ENCODE measurements around the gene MPP2.
"Not testable (repeated sequence)": the region's sequence is repeated elsewhere in the genome, so short reads cannot be mapped to it uniquely, and the experiment has no call there.

Gene MPP2

GRCh38 chr17:43842091-43842974 lies 65.0 kb downstream of the MPP2 start:
- not testable (repeated sequence) for H3K4me3 ChIP-seq (ENCODE audit: low read length); H3K27ac ChIP-seq (ENCODE audit: low read depth, low read length); H3K9ac ChIP-seq (ENCODE audit: low read depth, low read length); H3K27me3 ChIP-seq (ENCODE audit: insufficient read depth, low read length); H3K36me3 ChIP-seq (ENCODE audit: insufficient read depth, low read length); H3K9me3 ChIP-seq (ENCODE audit: insufficient read depth, low read depth, low read length)
- WGBS: 90% methylated on average over 46 of the region's 54 CpGs
- peaks cover 12% of the 10 kb centered on the region for H3K4me1 ChIP-seq (ENCODE audit: insufficient read depth, low read length)

GRCh38 chr17:43841282-43841681 lies 66.1 kb downstream of the MPP2 start:
- H3K9ac ChIP-seq (ENCODE audit: low read depth, low read length): no peak overlapping the region
- no peaks in the 10 kb centered on the region for H3K36me3 ChIP-seq (ENCODE audit: insufficient read depth, low read length)
- H3K9me3 ChIP-seq (ENCODE audit: insufficient read depth, low read depth, low read length): no peaks in the 10 kb centered on the region
- WGBS: 87% methylated on average over 4 of the region's 4 CpGs
- no peak overlapping the region for H3K4me3 ChIP-seq (ENCODE audit: low read length)
- no peaks in the 10 kb centered on the region for H3K27me3 ChIP-seq (ENCODE audit: insufficient read depth, low read length)
- peaks cover 4% of the 10 kb centered on the region; the same call in 1 of the 2 replicates for H3K4me1 ChIP-seq (ENCODE audit: insufficient read depth, low read length)
- no peak overlapping the region for H3K27ac ChIP-seq (ENCODE audit: low read depth, low read length)

GRCh38 chr17:43840814-43841213 lies 66.5 kb downstream of the MPP2 start:
- peaks cover 1% of the 10 kb centered on the region; the same call in 1 of the 2 replicates for H3K4me1 ChIP-seq (ENCODE audit: insufficient read depth, low read length)
- H3K27ac ChIP-seq (ENCODE audit: low read depth, low read length): no peak overlapping the region
- H3K9ac ChIP-seq (ENCODE audit: low read depth, low read length): no peak overlapping the region
- WGBS: 73% methylated on average over 4 of the region's 4 CpGs
- no peaks in the 10 kb centered on the region for H3K27me3 ChIP-seq (ENCODE audit: insufficient read depth, low read length)
- H3K9me3 ChIP-seq (ENCODE audit: insufficient read depth, low read depth, low read length): no peaks in the 10 kb centered on the region
- H3K36me3 ChIP-seq (ENCODE audit: insufficient read depth, low read length): no peaks in the 10 kb centered on the region
- no peak overlapping the region for H3K4me3 ChIP-seq (ENCODE audit: low read length)

GRCh38 chr17:43839670-43840108 lies 67.6 kb downstream of the MPP2 start:
- no peak overlapping the region for H3K4me3 ChIP-seq (ENCODE audit: low read length)
- H3K9me3 ChIP-seq (ENCODE audit: insufficient read depth, low read depth, low read length): no peaks in the 10 kb centered on the region
- no peak overlapping the region for H3K9ac ChIP-seq (ENCODE audit: low read depth, low read length)
- H3K4me1 ChIP-seq (ENCODE audit: insufficient read depth, low read length): no peaks in the 10 kb centered on the region
- H3K27ac ChIP-seq (ENCODE audit: low read depth, low read length): no peak overlapping the region
- no peaks in the 10 kb centered on the region for H3K36me3 ChIP-seq (ENCODE audit: insufficient read depth, low read length)
- 60% methylated on average over 7 of the region's 7 CpGs for WGBS
- H3K27me3 ChIP-seq (ENCODE audit: insufficient read depth, low read length): no peaks in the 10 kb centered on the region

- WGBS: 86% methylated on average over 2 of the region's 2 CpGs
- H3K27me3 ChIP-seq (ENCODE audit: insufficient read depth, low read length): peaks cover 29% of the 10 kb centered on the region
- no peak overlapping the region for H3K4me3 ChIP-seq (ENCODE audit: low read length)
- no peak overlapping the region for H3K27ac ChIP-seq (ENCODE audit: low read depth, low read length)
- H3K4me1 ChIP-seq (ENCODE audit: insufficient read depth, low read length): no peaks in the 10 kb centered on the region
- no peak overlapping the region for H3K9ac ChIP-seq (ENCODE audit: low read depth, low read length)
- no peaks in the 10 kb centered on the region for H3K36me3 ChIP-seq (ENCODE audit: insufficient read depth, low read length)
- peaks cover 7% of the 10 kb centered on the region; the same call in 1 of the 2 replicates for H3K9me3 ChIP-seq (ENCODE audit: insufficient read depth, low read depth, low read length)
Measured at GRCh38 chr17:43834106-43834505, 73.2 kb downstream of the MPP2 start.

- Histone ChIP-seq H3K4me3 (ENCODE audit: low read length) (peak within 1 kb of the TSS; percentile 65), H3K27ac (ENCODE audit: low read depth, low read length) (no peak within 1 kb of the TSS)
Measured at GRCh38 chr17:43832976-43833829, 74.1 kb downstream of the MPP2 start, which contains the start of gene MPP3. Gene MPP3, minus strand, starts transcription at chr17:43833146. Its CDS starts 1,240 bp downstream, at chr17:43831906.

GRCh38 chr17:43832168-43832975 lies 75.0 kb downstream of the MPP2 start:
- Histone ChIP-seq H3K9ac (ENCODE audit: low read depth, low read length) (0 out of 2 replicates have a peak overlapping the region, but pooled peaks have one; percentile 42), H3K27ac (ENCODE audit: low read depth, low read length) (no peak overlapping the region), H3K9me3 (ENCODE audit: insufficient read depth, low read depth, low read length) (peaks cover 7% of the 10 kb centered on the region; the same call in 1 of the 2 replicates), H3K4me3 (ENCODE audit: low read length) (peak overlapping the region; percentile 65), H3K27me3 (ENCODE audit: insufficient read depth, low read length) (peaks cover 29% of the 10 kb centered on the region), H3K4me1 (ENCODE audit: insufficient read depth, low read length) (no peaks in the 10 kb centered on the region), H3K36me3 (ENCODE audit: insufficient read depth, low read length) (peaks cover 4% of the 10 kb centered on the region)
- 8% methylated on average over 50 of the region's 51 CpGs for WGBS

More at GRCh38 chr17:43832976-43833829, 74.1 kb downstream of the MPP2 start, which contains the start of gene MPP3:
- WGBS: 1% methylated on average over 85 of the region's 87 CpGs
- Histone ChIP-seq H3K9me3 (ENCODE audit: insufficient read depth, low read depth, low read length) (peaks cover 7% of the 10 kb centered on the region; the same call in 1 of the 2 replicates), H3K9ac (ENCODE audit: low read depth, low read length) (peak within 1 kb of the TSS; percentile 48; the same call in 1 of the 2 replicates), H3K4me1 (ENCODE audit: insufficient read depth, low read length) (no peaks in the 10 kb centered on the region), H3K27me3 (ENCODE audit: insufficient read depth, low read length) (peaks cover 29% of the 10 kb centered on the region), H3K36me3 (ENCODE audit: insufficient read depth, low read length) (peaks cover 4% of the 10 kb centered on the region)

- Histone ChIP-seq H3K4me3 (ENCODE audit: low read length) (peak overlapping the region; percentile 65; the same call in 1 of the 2 replicates), H3K36me3 (ENCODE audit: insufficient read depth, low read length) (peaks cover 4% of the 10 kb centered on the region), H3K27ac (ENCODE audit: low read depth, low read length) (no peak overlapping the region), H3K27me3 (ENCODE audit: insufficient read depth, low read length) (peaks cover 29% of the 10 kb centered on the region), H3K4me1 (ENCODE audit: insufficient read depth, low read length) (no peaks in the 10 kb centered on the region), H3K9ac (ENCODE audit: low read depth, low read length) (no peak overlapping the region), H3K9me3 (ENCODE audit: insufficient read depth, low read depth, low read length) (peaks cover 7% of the 10 kb centered on the region; the same call in 1 of the 2 replicates)
- 66% methylated on average over 7 of the region's 8 CpGs for WGBS
Measured at GRCh38 chr17:43831633-43832032, 75.7 kb downstream of the MPP2 start.

- no peak overlapping the region for H3K4me3 ChIP-seq (ENCODE audit: low read length)
- H3K36me3 ChIP-seq (ENCODE audit: insufficient read depth, low read length): peaks cover 4% of the 10 kb centered on the region
- H3K9me3 ChIP-seq (ENCODE audit: insufficient read depth, low read depth, low read length): peaks cover 7% of the 10 kb centered on the region; the same call in 1 of the 2 replicates
- H3K27ac ChIP-seq (ENCODE audit: low read depth, low read length): no peak overlapping the region
- WGBS: 90% methylated on average over 7 of the region's 7 CpGs
- H3K27me3 ChIP-seq (ENCODE audit: insufficient read depth, low read length): peaks cover 29% of the 10 kb centered on the region
- H3K9ac ChIP-seq (ENCODE audit: low read depth, low read length): no peak overlapping the region
- no peaks in the 10 kb centered on the region for H3K4me1 ChIP-seq (ENCODE audit: insufficient read depth, low read length)
Measured at GRCh38 chr17:43830510-43831140, 76.7 kb downstream of the MPP2 start.

- H3K27ac ChIP-seq (ENCODE audit: low read depth, low read length): no peak overlapping the region
- H3K9me3 ChIP-seq (ENCODE audit: insufficient read depth, low read depth, low read length): peaks cover 7% of the 10 kb centered on the region; the same call in 1 of the 2 replicates
- H3K27me3 ChIP-seq (ENCODE audit: insufficient read depth, low read length): peaks cover 29% of the 10 kb centered on the region
- no peak overlapping the region for H3K9ac ChIP-seq (ENCODE audit: low read depth, low read length)
- WGBS: 91% methylated on average over 14 of the region's 14 CpGs
- H3K4me3 ChIP-seq (ENCODE audit: low read length): no peak overlapping the region
- H3K4me1 ChIP-seq (ENCODE audit: insufficient read depth, low read length): no peaks in the 10 kb centered on the region
- peaks cover 4% of the 10 kb centered on the region for H3K36me3 ChIP-seq (ENCODE audit: insufficient read depth, low read length)
Measured at GRCh38 chr17:43829738-43830137, 77.6 kb downstream of the MPP2 start.

Data from HUES64 (cell line).